ENCODE results near the gene CENPQ. TPM values are rescaled to one million over a fixed set of nuclear protein-coding genes. Genes with fewer than 3 reads are reported as not detected.

CENPQ gene
- total RNA-seq, 1 experiment from 2014 or later: 11.3 TPM

DNA sequence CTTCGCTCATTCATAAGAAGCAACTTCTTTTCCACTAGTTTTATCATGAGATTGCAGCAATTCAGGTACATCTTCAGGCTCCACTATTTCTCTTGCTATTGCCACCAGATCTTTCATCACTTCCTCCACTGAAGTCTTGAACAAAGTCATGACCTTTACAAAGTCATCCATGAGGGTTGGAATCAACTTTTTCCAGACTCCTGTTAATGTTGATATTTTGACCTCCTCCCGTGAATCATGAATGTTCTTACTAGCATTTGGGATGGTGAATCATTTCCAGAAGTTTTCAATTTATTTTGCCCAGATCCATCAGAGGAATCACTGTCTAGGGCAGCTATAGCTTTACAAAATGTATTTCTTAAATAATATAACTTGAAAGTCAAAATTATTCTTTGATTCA lies 1.5 kb downstream of the CENPQ start:
- no peaks in the 10 kb centered on the region for H4K20me1 ChIP-seq (ENCODE audit: insufficient read depth)
- H3K79me2 ChIP-seq (ENCODE audit: insufficient read depth, low read length): peaks cover 64% of the 10 kb centered on the region
- intact Hi-C loops (cut with micrococcal nuclease): no loop called here
- RAD21 ChIA-PET (ENCODE audit: low non-redundant PET in 1 of 2, low total read pairs in 2 of 2, uncharacterized antibody in 2 of 2, unreplicated experiment in 2 of 2): no interaction called here
- peak overlapping the region; percentile 87 for H3K4me2 ChIP-seq (ENCODE audit: low read length)
- no peak for ATAC-seq
- no peaks in the 10 kb centered on the region for H3K9me3 ChIP-seq (ENCODE audit: control insufficient read depth in 1 of 2, insufficient read depth in 1 of 2, low read depth in 1 of 2, low read length in 2 of 2)
- H3K27ac ChIP-seq (ENCODE audit: low read depth, low read length): no peak overlapping the region
- 0 out of 2 replicates have a peak overlapping the region, but pooled peaks have one; percentile 74 for H3K9ac ChIP-seq (ENCODE audit: low read length)
- no peak for TF ChIP-seq POLR2A (IDR thresholded peaks at IDR 0.05; ENCODE audit: borderline replicate concordance, extremely low read depth, insufficient read depth, insufficient read length)
- no peak for TF ChIP-seq ATF3 (IDR thresholded peaks at IDR 0.05)
- no peak for TF ChIP-seq CBX3 (IDR thresholded peaks at IDR 0.05; ENCODE audit: low read depth)
- no peak for TF ChIP-seq YY1 (IDR thresholded peaks at IDR 0.05; ENCODE audit: extremely low read depth, insufficient replicate concordance, low read depth, low read length)
- no peak for TF ChIP-seq JUND (IDR thresholded peaks at IDR 0.05)
- no peak for TF ChIP-seq EZH2 (IDR thresholded peaks at IDR 0.05)
- TF ChIP-seq FOSL1 (IDR thresholded peaks at IDR 0.05; ENCODE audit: low read depth): no peak
- TF ChIP-seq CEBPB (IDR thresholded peaks at IDR 0.05; ENCODE audit: low read depth): no peak
- TF ChIP-seq SP1 (IDR thresholded peaks at IDR 0.05; ENCODE audit: low read depth): no peak
- TF ChIP-seq EZH2phosphoT487 (IDR thresholded peaks at IDR 0.05; ENCODE audit: borderline replicate concordance): no peak
- no peak for TF ChIP-seq ZNF274 (IDR thresholded peaks at IDR 0.05; ENCODE audit: low read depth, low read length)
- TF ChIP-seq ELF1 (IDR thresholded peaks at IDR 0.05; ENCODE audit: borderline replicate concordance, low read depth): no peak
- TF ChIP-seq ZBTB33 (IDR thresholded peaks at IDR 0.05; ENCODE audit: extremely low read depth, insufficient replicate concordance, low read length): no peak
- no peak for TF ChIP-seq SRF (IDR thresholded peaks at IDR 0.05; ENCODE audit: low read depth)
- no peak for DNase-seq (ENCODE audit: low read depth, low spot score)
- no peaks in the 10 kb centered on the region for H3K27me3 ChIP-seq (ENCODE audit: insufficient read depth, low read length)
- H3K36me3 ChIP-seq (ENCODE audit: control insufficient read depth in 1 of 2, insufficient read depth in 2 of 2, low read length in 2 of 2): no peaks in the 10 kb centered on the region
- BruUV-seq (replicated peaks): no TSS peak
- POLR2A ChIA-PET: no interaction called here
- H3K9me2 ChIP-seq (ENCODE audit: insufficient read depth): no peaks in the 10 kb centered on the region
- CTCF ChIA-PET: no interaction called here
- no peak overlapping the region for H2AFZ ChIP-seq (ENCODE audit: low read depth, low read length, poor library complexity, severe bottlenecking)
- peaks cover 3 to 14% of the 10 kb centered on the region in 2 experiments; a peak in 2 of 4 replicates for H3K4me1 ChIP-seq (ENCODE audit: control insufficient read depth in 1 of 2, insufficient read depth in 2 of 2, low read length in 2 of 2)
- H3K4me3 ChIP-seq (replicated peaks in 1 of 2; ENCODE audit: low read depth in 1 of 2, low read length in 2 of 2): peak overlapping the region; percentile 76 to 97
